Astrocyte (in vitro differentiated cells and primary cell): Measurements from ENCODE around the gene OPA1. TPM values are rescaled to one million over a fixed set of nuclear protein-coding genes. Genes with fewer than 3 reads are reported as not detected.

Experiments
- DNase-seq: peaks from one replicate; pipeline ENCODE4 v3.0.0-alpha.2; 2010; ENCODE audit warnings: low read depth
- FAIRE-seq: peaks from 2 replicates; lab custom pipeline; 2011; peaks lifted over from hg19 to GRCh38; lab: Jason Lieb, UNC
- H2AFZ ChIP-seq: 2 replicates; pipeline ENCODE4 v1.6.0; 2012; ENCODE audit warnings: low read depth, low read length, inconsistent platforms
- H3K27ac ChIP-seq: 2 replicates; pipeline ENCODE4 v1.5.1; 2011; ENCODE audit warnings: low read depth, low read length, inconsistent platforms
- H3K27me3 ChIP-seq: 2 replicates; pipeline ENCODE4 v1.6.0; 2011; ENCODE audit warnings: low read length, inconsistent platforms; ENCODE audit not compliant: insufficient read depth
- H3K36me3 ChIP-seq: 2 replicates; pipeline ENCODE4 v1.5.1; 2011; ENCODE audit warnings: low read length, inconsistent platforms; ENCODE audit not compliant: insufficient read depth
- H3K4me1 ChIP-seq: 2 replicates; pipeline ENCODE4 v1.5.1; 2011; ENCODE audit warnings: low read length, inconsistent platforms; ENCODE audit not compliant: insufficient read depth
- H3K4me2 ChIP-seq: 2 replicates; pipeline ENCODE4 v1.6.0; 2012; ENCODE audit warnings: low read length, inconsistent platforms
- H3K4me3 ChIP-seq: 2 replicates; pipeline ENCODE4 v1.5.1; 2011; ENCODE audit warnings: low read depth, mild to moderate bottlenecking, low read length, inconsistent platforms; ENCODE audit not compliant: insufficient read depth
- H3K79me2 ChIP-seq: 2 replicates; pipeline ENCODE4 v1.6.0; 2012; ENCODE audit warnings: mild to moderate bottlenecking, low read length, inconsistent platforms; ENCODE audit not compliant: insufficient read depth
- H3K9ac ChIP-seq: 2 replicates; pipeline ENCODE4 v1.6.0; 2012; ENCODE audit warnings: mild to moderate bottlenecking, low read length, inconsistent platforms
- H3K9me3 ChIP-seq: 2 replicates; pipeline ENCODE4 v1.5.1; 2012; ENCODE audit warnings: low read depth, mild to moderate bottlenecking, low read length, inconsistent platforms; ENCODE audit not compliant: insufficient read depth
- H4K20me1 ChIP-seq: 2 replicates; pipeline ENCODE4 v1.6.0; 2012; ENCODE audit warnings: low read length, inconsistent platforms; ENCODE audit not compliant: insufficient read depth
- H3K27ac Mint-ChIP-seq: one replicate; pipeline ENCODE4 v1.8.0; 2021; ENCODE audit warnings: mild to moderate bottlenecking, mixed read lengths; ENCODE audit not compliant: unreplicated experiment
- H3K27me3 Mint-ChIP-seq: one replicate; pipeline ENCODE4 v1.8.0; 2021; ENCODE audit warnings: low read depth, mixed read lengths; ENCODE audit not compliant: unreplicated experiment
- H3K36me3 Mint-ChIP-seq: one replicate; pipeline ENCODE4 v1.8.0; 2021; ENCODE audit warnings: low read depth, mixed read lengths; ENCODE audit not compliant: unreplicated experiment
- H3K4me1 Mint-ChIP-seq: one replicate; pipeline ENCODE4 v1.8.0; 2021; ENCODE audit warnings: low read depth, mixed read lengths; ENCODE audit not compliant: unreplicated experiment
- H3K4me3 Mint-ChIP-seq: one replicate; pipeline ENCODE4 v1.8.0; 2021; ENCODE audit warnings: mild to moderate bottlenecking, moderate library complexity, mixed read lengths; ENCODE audit not compliant: unreplicated experiment
- H3K9me3 Mint-ChIP-seq: one replicate; pipeline ENCODE4 v1.8.0; 2021; ENCODE audit warnings: mild to moderate bottlenecking, mixed read lengths; ENCODE audit not compliant: unreplicated experiment
- EZH2 ChIP-seq: IDR thresholded peaks from 2 replicates; pipeline ENCODE4 v1.6.1; 2012; ENCODE audit warnings: mild to moderate bottlenecking, low read length, inconsistent platforms; ENCODE audit not compliant: insufficient read depth
- total RNA-seq: library from RNA; stranded (reverse); gene quantifications from 2 replicates; pipeline ENCODE4 v1.2.1, GENCODE V29; 2021
- TF ChIP-seq, protein P1 (sequence below): IDR thresholded peaks from 2 replicates; pipeline ENCODE4 v1.5.1; 2011; ENCODE audit warnings: low read depth, mild to moderate bottlenecking, inconsistent platforms, low read length, moderate library complexity; ENCODE audit not compliant: insufficient read depth

OPA1 gene
- total RNA-seq, 1 donor from 2014 or later = 61.8 TPM

DNA sequence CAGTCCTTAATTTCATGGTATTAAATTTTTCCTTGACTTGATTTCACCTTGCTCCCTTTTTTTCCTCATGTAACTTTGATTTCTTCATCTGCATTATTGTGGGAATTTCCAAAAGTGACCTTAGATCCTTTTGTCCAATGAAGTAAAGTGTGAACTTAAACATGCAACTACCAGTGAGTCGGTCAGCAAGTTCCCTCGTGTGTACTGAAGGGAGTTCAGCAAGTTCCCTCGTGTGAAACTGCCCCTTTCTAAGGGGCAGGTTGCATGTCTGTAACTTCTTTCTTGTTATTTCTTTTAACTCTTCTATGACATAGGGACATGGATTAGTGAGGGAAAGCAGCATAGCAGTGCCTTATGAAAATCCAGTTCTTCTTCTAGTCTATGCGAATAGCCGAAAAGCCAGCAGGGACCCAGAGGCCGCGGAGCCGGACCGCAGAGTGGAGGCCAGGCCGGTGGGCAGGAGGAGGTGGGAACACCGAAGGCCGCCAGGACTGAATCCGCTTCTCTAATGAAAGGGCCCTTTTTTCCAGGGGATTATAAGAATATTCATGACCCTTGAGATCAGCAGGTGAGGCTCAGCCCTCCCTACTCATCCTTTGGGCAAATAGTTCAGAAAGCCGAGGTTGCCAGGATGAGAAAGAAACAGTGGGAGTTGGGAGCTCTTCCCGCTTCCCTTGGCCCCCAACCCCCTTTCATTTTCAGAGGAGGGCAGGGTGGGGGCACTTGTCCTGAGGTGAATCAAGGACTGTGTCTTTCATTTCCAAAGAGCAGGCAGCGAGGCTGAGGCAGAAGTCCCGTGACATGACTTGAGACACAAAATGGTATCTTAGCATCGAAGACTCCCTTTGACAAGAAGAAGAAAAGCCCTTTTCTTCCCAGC, 117.5 kb downstream of the OPA1 start:
- H3K79me2 ChIP-seq = no peaks in the 10 kb centered on the region
- H3K9me3 ChIP-seq = peaks cover 14% of the 10 kb centered on the region
- Mint-ChIP-seq H3K27ac (no peak overlapping the region), H3K9me3 (peaks cover 14% of the 10 kb centered on the region), H3K4me1 (no peaks in the 10 kb centered on the region), H3K27me3 (peaks cover 31% of the 10 kb centered on the region), H3K4me3 (no peak overlapping the region), H3K36me3 (peaks cover 2% of the 10 kb centered on the region)
- H3K9ac ChIP-seq = no peak overlapping the region
- H3K4me1 ChIP-seq = no peaks in the 10 kb centered on the region
- FAIRE-seq (no peak), DNase-seq (no peak)
- H3K27ac ChIP-seq = no peak overlapping the region
- no peaks in the 10 kb centered on the region for H3K36me3 ChIP-seq
- H3K4me2 ChIP-seq = no peak overlapping the region
- H3K27me3 ChIP-seq = no peaks in the 10 kb centered on the region
- no peaks in the 10 kb centered on the region for H4K20me1 ChIP-seq
- TF ChIP-seq, protein P1, sequence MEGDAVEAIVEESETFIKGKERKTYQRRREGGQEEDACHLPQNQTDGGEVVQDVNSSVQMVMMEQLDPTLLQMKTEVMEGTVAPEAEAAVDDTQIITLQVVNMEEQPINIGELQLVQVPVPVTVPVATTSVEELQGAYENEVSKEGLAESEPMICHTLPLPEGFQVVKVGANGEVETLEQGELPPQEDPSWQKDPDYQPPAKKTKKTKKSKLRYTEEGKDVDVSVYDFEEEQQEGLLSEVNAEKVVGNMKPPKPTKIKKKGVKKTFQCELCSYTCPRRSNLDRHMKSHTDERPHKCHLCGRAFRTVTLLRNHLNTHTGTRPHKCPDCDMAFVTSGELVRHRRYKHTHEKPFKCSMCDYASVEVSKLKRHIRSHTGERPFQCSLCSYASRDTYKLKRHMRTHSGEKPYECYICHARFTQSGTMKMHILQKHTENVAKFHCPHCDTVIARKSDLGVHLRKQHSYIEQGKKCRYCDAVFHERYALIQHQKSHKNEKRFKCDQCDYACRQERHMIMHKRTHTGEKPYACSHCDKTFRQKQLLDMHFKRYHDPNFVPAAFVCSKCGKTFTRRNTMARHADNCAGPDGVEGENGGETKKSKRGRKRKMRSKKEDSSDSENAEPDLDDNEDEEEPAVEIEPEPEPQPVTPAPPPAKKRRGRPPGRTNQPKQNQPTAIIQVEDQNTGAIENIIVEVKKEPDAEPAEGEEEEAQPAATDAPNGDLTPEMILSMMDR = no peak
- no peak for TF ChIP-seq EZH2
- no peak overlapping the region for H2AFZ ChIP-seq
- H3K4me3 ChIP-seq = no peak overlapping the region

DNA sequence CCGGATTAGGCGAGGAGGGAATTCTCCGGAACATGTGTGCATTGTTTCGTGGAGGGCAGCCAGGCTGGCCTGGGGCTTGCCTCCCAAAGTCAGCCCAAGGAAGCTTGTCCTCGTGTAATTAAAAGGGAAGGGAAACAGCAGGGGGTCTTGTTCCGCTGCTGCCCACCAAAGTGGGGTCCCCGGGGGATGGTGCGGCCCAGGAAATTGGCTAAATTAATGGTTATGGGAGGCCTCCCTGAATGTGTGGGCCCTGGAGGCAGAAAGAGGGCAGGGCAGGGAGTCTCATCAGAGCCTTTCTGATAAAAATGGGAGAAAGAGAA, 118.1 kb downstream of the OPA1 start:
- no peak for FAIRE-seq
- TF ChIP-seq, protein P1 = no peak
- TF ChIP-seq EZH2 = no peak
- no peak overlapping the region for H3K4me3 ChIP-seq
- H3K9me3 ChIP-seq = peaks cover 14% of the 10 kb centered on the region
- peaks cover 31% of the 10 kb centered on the region for H3K27me3 Mint-ChIP-seq
- H3K79me2 ChIP-seq = no peaks in the 10 kb centered on the region
- no peaks in the 10 kb centered on the region for H4K20me1 ChIP-seq
- no peak overlapping the region for H3K9ac ChIP-seq
- H3K4me3 Mint-ChIP-seq = no peak overlapping the region
- H3K27ac ChIP-seq = no peak overlapping the region
- H3K9me3 Mint-ChIP-seq = peaks cover 19% of the 10 kb centered on the region
- H3K36me3 ChIP-seq = no peaks in the 10 kb centered on the region
- DNase-seq = no peak
- no peak overlapping the region for H2AFZ ChIP-seq
- H3K27me3 ChIP-seq = no peaks in the 10 kb centered on the region
- peaks cover 2% of the 10 kb centered on the region for H3K36me3 Mint-ChIP-seq
- no peaks in the 10 kb centered on the region for H3K4me1 ChIP-seq
- H3K27ac Mint-ChIP-seq = no peak overlapping the region
- no peaks in the 10 kb centered on the region for H3K4me1 Mint-ChIP-seq
- H3K4me2 ChIP-seq = no peak overlapping the region

DNA sequence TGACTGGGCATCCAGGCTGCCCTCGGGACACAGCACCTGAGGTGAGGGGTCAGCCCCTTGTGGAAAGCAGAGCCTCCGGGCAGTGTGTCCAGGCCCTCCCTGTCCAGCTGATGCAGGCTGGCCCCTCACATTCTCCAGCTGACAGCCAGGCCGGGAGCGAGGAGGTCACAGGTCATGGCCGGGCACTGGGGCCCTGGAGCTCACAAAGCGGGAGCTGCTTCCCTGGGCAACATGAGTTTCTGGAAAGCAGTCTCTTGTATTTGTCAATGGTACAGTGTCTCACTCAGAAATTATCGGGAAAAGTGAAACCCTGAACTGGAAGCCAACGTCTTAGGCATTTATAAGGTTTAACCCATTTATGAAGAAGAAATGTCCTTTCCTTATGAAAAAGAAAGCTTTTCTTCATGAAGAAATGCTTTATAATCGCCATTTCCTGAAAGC, 118.5 kb downstream of the OPA1 start:
- no peak overlapping the region for H3K9ac ChIP-seq
- Mint-ChIP-seq H3K9me3 (peaks cover 19% of the 10 kb centered on the region), H3K27ac (no peak overlapping the region), H3K4me1 (no peaks in the 10 kb centered on the region), H3K36me3 (peaks cover 2% of the 10 kb centered on the region), H3K27me3 (peaks cover 31% of the 10 kb centered on the region), H3K4me3 (no peak overlapping the region)
- H3K4me2 ChIP-seq = no peak overlapping the region
- peaks cover 14% of the 10 kb centered on the region for H3K9me3 ChIP-seq
- no peak for TF ChIP-seq EZH2
- TF ChIP-seq, protein P1 = no peak
- H3K27me3 ChIP-seq = no peaks in the 10 kb centered on the region
- no peak for DNase-seq
- H3K36me3 ChIP-seq = no peaks in the 10 kb centered on the region
- no peak overlapping the region for H3K4me3 ChIP-seq
- H2AFZ ChIP-seq = no peak overlapping the region
- no peaks in the 10 kb centered on the region for H3K79me2 ChIP-seq
- H3K4me1 ChIP-seq = no peaks in the 10 kb centered on the region
- no peaks in the 10 kb centered on the region for H4K20me1 ChIP-seq
- FAIRE-seq = no peak
- H3K27ac ChIP-seq = no peak overlapping the region
